SK-N-SH (cell line): ENCODE measurements around the gene CAPN11.

ENCODE experiments used
- CTCF ChIP-seq: fragments of 200-600 bp; sonication (generic); IDR thresholded peaks from 2 replicates; pipeline ENCODE4 v1.6.1; 2017; ENCODE audit warnings: antibody characterized with exemption, mild to moderate bottlenecking, moderate library complexity
- MAX ChIP-seq: IDR thresholded peaks from 2 replicates; pipeline ENCODE4 v1.4.0; 2012; ENCODE audit warnings: low read depth
- POLR2AphosphoS5 ChIP-seq: IDR thresholded peaks from 2 replicates; pipeline ENCODE4 v1.6.1; 2012; ENCODE audit warnings: low read depth, low read length
- RFX5 ChIP-seq: IDR thresholded peaks from 2 replicates; pipeline ENCODE4 v1.6.1; 2012; ENCODE audit warnings: mild to moderate bottlenecking, improper control_type of control experiment, low read length
- RXRA ChIP-seq: IDR thresholded peaks from 2 replicates; pipeline ENCODE4 v1.4.0; 2012; ENCODE audit warnings: low read depth, mild to moderate bottlenecking, borderline replicate concordance
- YY1 ChIP-seq: IDR thresholded peaks from 2 replicates; pipeline ENCODE4 v1.4.0; 2012; ENCODE audit warnings: low read depth, mild to moderate bottlenecking
- ZBTB33 ChIP-seq: IDR thresholded peaks from 2 replicates; pipeline ENCODE4 v1.4.0; 2012; ENCODE audit warnings: low read depth, borderline replicate concordance

GRCh38 chr6:44162876-44163625, 4.4 kb downstream of the CAPN11 start:
- no peak for TF ChIP-seq YY1
- TF ChIP-seq CTCF, result no peak
- TF ChIP-seq RFX5, result no peak
- TF ChIP-seq ZBTB33, result no peak
- no peak for TF ChIP-seq MAX
- no peak for TF ChIP-seq RXRA
- no peak for TF ChIP-seq POLR2AphosphoS5
